GM19455 (cell line): Measurements from ENCODE around the gene EME2.

Experiments
- ATAC-seq: cut with Tn5 transposase; IDR thresholded peaks from one replicate; pipeline ENCODE4 v1.9.1; 2021; ENCODE audit not compliant: unreplicated experiment

EME2 gene

GRCh38 chr16:1817276-1817589 lies 44.6 kb downstream of the EME2 start:
- ATAC-seq, result no peak

- no peak for ATAC-seq
Measured at GRCh38 chr16:1817716-1818115, 45.1 kb downstream of the EME2 start.

GRCh38 chr16:1818204-1818872 lies 45.7 kb downstream of the EME2 start:
- no peak for ATAC-seq

- no peak for ATAC-seq
Measured at GRCh38 chr16:1818873-1819525, 46.4 kb downstream of the EME2 start.

- ATAC-seq, result no peak
Measured at GRCh38 chr16:1819611-1820010, 47.0 kb downstream of the EME2 start.

- no peak for ATAC-seq
Measured at GRCh38 chr16:1820096-1820945, 47.7 kb downstream of the EME2 start.

- ATAC-seq, result no peak
Measured at GRCh38 chr16:1820946-1821290, 48.3 kb downstream of the EME2 start.

GRCh38 chr16:1821861-1822611 lies 49.4 kb downstream of the EME2 start:
- ATAC-seq, result no peak

GRCh38 chr16:1822801-1823200 lies 50.2 kb downstream of the EME2 start:
- ATAC-seq, result no peak

GRCh38 chr16:1823821-1824220 lies 51.2 kb downstream of the EME2 start:
- no peak for ATAC-seq

GRCh38 chr16:1825381-1825863 lies 52.8 kb downstream of the EME2 start:
- no peak for ATAC-seq
